Heart right ventricle (tissue), 16 donors: ENCODE measurements around the gene EZH1. TPM values are rescaled to one million over a fixed set of nuclear protein-coding genes. Genes with fewer than 3 reads are reported as not detected.
"Not testable (repeated sequence)": the region's sequence is repeated elsewhere in the genome, so short reads cannot be mapped to it uniquely, and the experiment has no call there.

Source experiments
- ATAC-seq, 8 donors: fragments of 200-7000 bp; cut with Tn5 transposase; one replicate each; pipeline ENCODE4 v1.9.1; 2020; ENCODE audit warnings: mild to moderate bottlenecking in 8 of 8, moderate library complexity in 8 of 8, moderate number of reproducible peaks in 1 of 8
- DNase-seq, 2 donors: peaks; one replicate each; pipeline ENCODE4 v3.0.0-alpha.2; 2020
- H3K27ac ChIP-seq, 10 donors: fragments of 200-600 bp; sonication (generic) in 2 of 10; one replicate each; pipeline versions ENCODE4 v1.5.0 to v1.8.0; 2020 to 2022; ENCODE audit warnings: mild to moderate bottlenecking in 3 of 10
- H3K27me3 ChIP-seq, 7 donors: fragments of 200-600 bp; one replicate each; pipeline ENCODE4 v1.8.0; 2021 to 2022; ENCODE audit warnings: mild to moderate bottlenecking in 2 of 7
- H3K36me3 ChIP-seq, 9 donors: fragments of 200-600 bp; sonication (generic) in 1 of 9; one replicate each; pipeline versions ENCODE4 v1.5.0 to v1.8.0; 2020 to 2022; ENCODE audit warnings: mild to moderate bottlenecking in 2 of 9
- H3K4me1 ChIP-seq, 9 donors: fragments of 200-600 bp; sonication (generic) in 1 of 9; one replicate each; pipeline versions ENCODE4 v1.5.0 to v1.8.0; 2020 to 2022; ENCODE audit warnings: mild to moderate bottlenecking in 4 of 9
- H3K4me3 ChIP-seq, 10 donors: fragments of 200-600 bp; sonication (generic) in 2 of 10; one replicate each; pipeline versions ENCODE4 v1.5.0 to v1.8.0; 2020 to 2022; ENCODE audit warnings: mild to moderate bottlenecking in 7 of 10, moderate library complexity in 2 of 10
- H3K9me3 ChIP-seq, 11 donors: fragments of 200-600 bp in 10 of 11; sonication (generic) in 2 of 11; one replicate each; pipeline versions ENCODE4 v1.5.0 to v1.8.0; 2013 to 2022; ENCODE audit warnings: mild to moderate bottlenecking in 2 of 11, control low read depth in 1 of 11, moderate library complexity in 1 of 11
- CTCF ChIP-seq, 9 donors: fragments of 200-600 bp; sonication (generic) in 2 of 9; IDR thresholded peaks; one replicate each; pipeline versions ENCODE4 v1.5.0 to v1.8.0; 2021 to 2022; ENCODE audit warnings: antibody characterized with exemption in 9 of 9, mild to moderate bottlenecking in 5 of 9, moderate library complexity in 1 of 9
- WGBS, 2 donors: extraction: QIAGEN DNeasy Blood & Tissue Kit; methylation state at CpG; one replicate each; pipeline ENCODE4 v1.1.7; 2013; ENCODE audit warnings: inconsistent platforms in 1 of 2; 5-methylcytosine and 5-hydroxymethylcytosine counted together
- intact Hi-C, 10 donors: fragments of 100-400 bp; cut with DNase I; formaldehyde crosslinking; loops; one replicate each; pipeline versions ENCODE4 v1.11.1 to v1.14.2; 2022
- polyA plus RNA-seq, 2 donors: library from polyadenylated mRNA; stranded (reverse); fragments of 200-250 nt; gene quantifications; one replicate each; pipeline ENCODE4 v1.2.3, GENCODE V29; 2013
- total RNA-seq, 10 donors: library from RNA; stranded (reverse); fragmentation: NEBNext Ultra II Directional in 3 of 10; extraction: Animal tissue kit (Norgen Biotek cat#: 25700) in 3 of 10; gene quantifications; one replicate each; pipeline versions ENCODE4 v1.2.1 to v1.2.4, GENCODE V29; 2021 to 2023
- donor health status: Arrhythmogenic right ventricular cardiomyopathy.
- donor health status: ischemic (EF 13 %, LVEDD 7.1; RV severe dilation, severe dysfunction).
- donor health status: healthy with polysubstance abuse.
- donor health status: DM: no; HTN: yes; CAD: no.
- donor health status: DM: no; HTN: no; CAD: no.
- donor health status: ischemic (EF 25% LVEDD 6.9; RV normal size, moderate dysfunction).
- donor health status: ischemic (EF 25% LVEDD 5.7; RV mildly dilated, moderate dysfunction).
- donor health status: healthy.
- donor health status: DM: yes; HTN: yes; CAD: no.
- donor health status: Ischemic cardiomyopathy.
- donor health status: ischemic (EF 35%, LVEDD 5.7; RV mildly dilated, moderate dysfunction).
- donor health status: nonischemic (EF 11% LVEDD 7.7; RV severe dilation, severe dysfunction).
- donor health status: DM: yes; HTN: yes; CAD: no.
- donor health status: PGD.
- donor health status: ischemic (EF 29% LVEDD 5.4; RV normal size, mild dysfunction).
- donor health status: nonischemic (EF 23%, LVEDD 6.1; RV moderate dilation, normal function).

The EZH1 gene
- total and polyA plus RNA-seq, 12 donors = 16.0 to 50.5 (median 45.9) TPM

- no peak for ATAC-seq
Observed at GRCh38 chr17:42774066-42774745, 29.4 kb upstream of the EZH1 start.

GRCh38 chr17:42773290-42774035, 28.6 kb upstream of the EZH1 start, which contains the start of gene VPS25:
Gene VPS25 (plus strand): TSS chr17:42773449. CDS start chr17:42773476, 27 bp downstream.
- Histone ChIP-seq H3K4me3 (peak within 1 kb of the TSS; percentile 34 to 99 (median 76)), H3K27me3 (no peaks in the 10 kb centered on the region), H3K9me3 (no peaks in the 10 kb centered on the region), H3K4me1 (peaks cover 2 to 18% (median 14%) of the 10 kb centered on the region in 9 donors), H3K36me3 (peaks cover 0 to 44% (median 34%) of the 10 kb centered on the region in 9 donors), H3K27ac (peak within 1 kb of the TSS in 9 of 10 donors; percentile 38 to 94 (median 84))
- peak in 5 of 9 donors; percentile 14 to 56 (median 40) for TF ChIP-seq CTCF (IDR thresholded peaks at IDR 0.05)
- 2% methylated on average over 39 of the region's 39 CpGs for whole genome bisulfite sequencing, 2 donors
- DNase-seq = peak; percentile 72 to 86
- peak; percentile 88 to 98 (median 97) for ATAC-seq
- intact Hi-C loops = loop anchor here in 3 of 10 donors (1.0 to 5.0 kb wide), 3 partner anchors 10 to 53 kb away; partner anchors contain the start of gene BECN1 (in 1 of the 3)

More at GRCh38 chr17:42774066-42774745, 29.4 kb upstream of the EZH1 start:
- H3K27ac ChIP-seq = peak overlapping the region in 5 of 10 donors; percentile 38 to 94 (median 86)
- peaks cover 2 to 18% (median 14%) of the 10 kb centered on the region in 9 donors for H3K4me1 ChIP-seq
- no peak for DNase-seq
- no peak for TF ChIP-seq CTCF (IDR thresholded peaks at IDR 0.05)
- peaks cover 0 to 51% (median 41%) of the 10 kb centered on the region in 9 donors for H3K36me3 ChIP-seq
- intact Hi-C loops = loop anchor here in 2 of 10 donors (1.0 to 5.0 kb wide), 2 partner anchors 9 to 48 kb away; partner anchors contain the start of gene BECN1 (in 1 of the 2)
- WGBS, 2 donors = 74 to 87% methylated on average over 3 of the region's 3 CpGs
- H3K4me3 ChIP-seq = peak overlapping the region; percentile 34 to 99 (median 76)
- no peaks in the 10 kb centered on the region for H3K9me3 ChIP-seq
- no peaks in the 10 kb centered on the region for H3K27me3 ChIP-seq

- no peak for TF ChIP-seq CTCF (IDR thresholded peaks at IDR 0.05)
- no peak for DNase-seq
- Histone ChIP-seq H3K36me3 (peaks cover 0 to 38% (median 29%) of the 10 kb centered on the region in 9 donors), H3K27me3 (no peaks in the 10 kb centered on the region), H3K27ac (peak overlapping the region in 9 of 10 donors; percentile 38 to 94 (median 84)), H3K4me3 (peak overlapping the region; percentile 34 to 99 (median 76)), H3K9me3 (no peaks in the 10 kb centered on the region), H3K4me1 (peaks cover 2 to 18% (median 14%) of the 10 kb centered on the region in 9 donors)
- intact Hi-C loops = loop anchor here in 2 of 10 donors (2.0 to 5.0 kb wide), 2 partner anchors 49 to 52 kb away; partner anchors contain the start of gene BECN1 (in 1 of the 2)
- 7 to 17% methylated on average over 3 of the region's 3 CpGs for WGBS, 2 donors
- ATAC-seq = peak in 1 of 8 donors; percentile 13
Observed at GRCh38 chr17:42772945-42773289, 28.1 kb upstream of the EZH1 start.

GRCh38 chr17:42769964-42770363, 25.1 kb upstream of the EZH1 start:
- H3K4me1 ChIP-seq = peaks cover 2 to 18% (median 14%) of the 10 kb centered on the region in 9 donors
- not testable (repeated sequence) for H3K27ac ChIP-seq, ATAC-seq, H3K27me3 ChIP-seq, H3K36me3 ChIP-seq, DNase-seq, H3K4me3 ChIP-seq, H3K9me3 ChIP-seq
- 72% methylated on average over 10 of the region's 10 CpGs for WGBS, 2 donors
- intact Hi-C loops = loop anchor here in 3 of 10 donors (5.0 to 10.0 kb wide), 3 partner anchors 52 to 195 kb away; partner anchors contain the start of genes BECN1 (in 1 of the 3) and PSMC3IP (in 1 of the 3)

- intact Hi-C loops = loop anchor here in 2 of 10 donors (10.0 kb wide), 2 partner anchors 53 to 193 kb away; partner anchors contain the start of gene PSMC3IP (in 1 of the 2)
- DNase-seq, H3K27ac ChIP-seq, H3K27me3 ChIP-seq, H3K9me3 ChIP-seq, H3K4me3 ChIP-seq, H3K36me3 ChIP-seq, ATAC-seq: not testable (repeated sequence)
- peaks cover 0 to 25% (median 13%) of the 10 kb centered on the region in 9 donors for H3K4me1 ChIP-seq
- 53 to 58% methylated on average over 9 of the region's 9 CpGs for WGBS, 2 donors
Observed at GRCh38 chr17:42768006-42768405, 23.2 kb upstream of the EZH1 start.
